Lung (tissue), 12 donors: Measurements from ENCODE around the gene TRIM2. TPM values are rescaled to one million over a fixed set of nuclear protein-coding genes. Genes with fewer than 3 reads are reported as not detected.

Experiments
- ATAC-seq: fragments of 200-7000 bp; cut with Tn5 transposase; one replicate; pipeline ENCODE4 v1.9.1; 2020; ENCODE audit warnings: moderate number of reproducible peaks; ENCODE audit not compliant: insufficient read depth, low FRiP score
- DNase-seq, 3 donors: peaks; one replicate each; pipeline ENCODE4 v3.0.0-alpha.2; 2013 to 2017
- H3K27ac ChIP-seq, 2 donors: one replicate each; pipeline ENCODE4 v1.5.1; 2013; ENCODE audit warnings: mild to moderate bottlenecking in 2 of 2, moderate library complexity in 2 of 2, control low read depth in 1 of 2, inconsistent platforms in 1 of 2, low read depth in 1 of 2, low read length in 1 of 2
- H3K27me3 ChIP-seq, 3 donors: one replicate each; pipeline ENCODE4 v1.5.1; 2013; ENCODE audit warnings: low read length in 2 of 3; ENCODE audit not compliant: control insufficient read depth in 3 of 3, insufficient read depth in 3 of 3
- H3K36me3 ChIP-seq, 4 donors: one replicate each; pipeline ENCODE4 v1.5.1; 2013; ENCODE audit warnings: low read length in 4 of 4, mild to moderate bottlenecking in 1 of 4, moderate library complexity in 1 of 4; ENCODE audit not compliant: control insufficient read depth in 4 of 4, insufficient read depth in 4 of 4
- H3K4me1 ChIP-seq, 5 donors: one replicate each; pipeline ENCODE4 v1.5.1; 2013; ENCODE audit warnings: low read length in 5 of 5, mild to moderate bottlenecking in 2 of 5, moderate library complexity in 1 of 5; ENCODE audit not compliant: control insufficient read depth in 5 of 5, insufficient read depth in 5 of 5
- H3K4me3 ChIP-seq: one replicate; pipeline ENCODE4 v1.5.1; 2013; ENCODE audit warnings: mild to moderate bottlenecking, control low read depth, moderate library complexity
- H3K9ac ChIP-seq, 2 donors: one replicate each; pipeline ENCODE4 v1.5.1; 2013; ENCODE audit warnings: low read length in 2 of 2, control low read depth in 1 of 2; ENCODE audit not compliant: insufficient read depth in 1 of 2
- H3K9me3 ChIP-seq, 4 donors: one replicate each; pipeline ENCODE4 v1.5.1; 2013; ENCODE audit warnings: low read length in 3 of 4, mild to moderate bottlenecking in 1 of 4, moderate library complexity in 1 of 4; ENCODE audit not compliant: control insufficient read depth in 4 of 4, insufficient read depth in 3 of 4
- CTCF ChIP-seq: IDR thresholded peaks from 2 replicates; pipeline ENCODE4 v1.5.1; 2012; ENCODE audit warnings: mild to moderate bottlenecking; ENCODE audit errors: control extremely low read depth, extremely low read depth
- WGBS, 2 donors: extraction: QIAGEN DNeasy Blood & Tissue Kit; methylation state at CpG; one replicate each; pipeline ENCODE4 v1.1.7; 2013; 5-methylcytosine and 5-hydroxymethylcytosine counted together
- polyA plus RNA-seq, 2 donors: library from polyadenylated mRNA; stranded (reverse); fragments of 200-250 nt; gene quantifications; one replicate each; pipeline ENCODE4 v1.2.1, GENCODE V29; 2013
- total RNA-seq, 2 donors: library from RNA; depleted of rRNA in 1 of 2; stranded (reverse); fragments of >200 nt in 1 of 2; gene quantifications; one replicate each; pipeline ENCODE4 v1.2.1, GENCODE V29; 2014 to 2021
- donor health status: control.
- donor health status: control.
- donor health status: Bipolar disorder and iron deficiency.
- donor health status: healthy.
- donor health status: DM: yes; HTN: yes; CAD: no.

The TRIM2 gene
- total and polyA plus RNA-seq, 4 donors: 9.1 to 74.0 (median 38.1) TPM

GRCh38 chr4:153295131-153295755, 91.0 kb downstream of the TRIM2 start:
- ATAC-seq (no peak), DNase-seq (no peak)
- Histone ChIP-seq H3K27me3 (no peaks in the 10 kb centered on the region), H3K27ac (no peak overlapping the region), H3K36me3 (peaks cover 6 to 21% (median 13%) of the 10 kb centered on the region in 4 donors), H3K4me1 (peaks cover 3 to 45% (median 26%) of the 10 kb centered on the region in 5 donors), H3K9ac (no peak overlapping the region), H3K9me3 (peaks cover 0 to 6% (median under 1%) of the 10 kb centered on the region in 4 donors), H3K4me3 (no peak overlapping the region)
- WGBS, 2 donors: 91 to 92% methylated on average over 38 to 40 of the region's 40 CpGs
- TF ChIP-seq CTCF: no peak

- peaks cover 6 to 24% (median 11%) of the 10 kb centered on the region in 4 donors for H3K36me3 ChIP-seq
- peaks cover 0 to 8% (median under 1%) of the 10 kb centered on the region in 4 donors for H3K9me3 ChIP-seq
- no peak overlapping the region for H3K4me3 ChIP-seq
- ATAC-seq (no peak), DNase-seq (peak; percentile 87 to 95 (median 92))
- H3K4me1 ChIP-seq: peaks cover 3 to 45% (median 26%) of the 10 kb centered on the region in 5 donors
- no peak overlapping the region for H3K27ac ChIP-seq
- no peak for TF ChIP-seq CTCF
- no peaks in the 10 kb centered on the region for H3K27me3 ChIP-seq
- peak overlapping the region in 1 of 2 donors; percentile 56 for H3K9ac ChIP-seq
- WGBS, 2 donors: 64 to 74% methylated on average over 11 of the region's 11 CpGs
Measured at GRCh38 chr4:153296040-153296823, 92.0 kb downstream of the TRIM2 start.

GRCh38 chr4:153297116-153297515, 92.9 kb downstream of the TRIM2 start:
- ATAC-seq (no peak), DNase-seq (peak; percentile 37 to 51 (median 40))
- H3K4me3 ChIP-seq: no peak overlapping the region
- no peak overlapping the region for H3K27ac ChIP-seq
- H3K36me3 ChIP-seq: peaks cover 6 to 24% (median 8%) of the 10 kb centered on the region in 4 donors
- peaks cover 3 to 45% (median 26%) of the 10 kb centered on the region in 5 donors for H3K4me1 ChIP-seq
- peaks cover 0 to 8% (median under 1%) of the 10 kb centered on the region in 4 donors for H3K9me3 ChIP-seq
- WGBS, 2 donors: 72 to 89% methylated on average over 8 of the region's 8 CpGs
- H3K27me3 ChIP-seq: no peaks in the 10 kb centered on the region
- TF ChIP-seq CTCF: no peak
- no peak overlapping the region for H3K9ac ChIP-seq
